ENCODE measurements around the gene CAVIN2.

DNA sequence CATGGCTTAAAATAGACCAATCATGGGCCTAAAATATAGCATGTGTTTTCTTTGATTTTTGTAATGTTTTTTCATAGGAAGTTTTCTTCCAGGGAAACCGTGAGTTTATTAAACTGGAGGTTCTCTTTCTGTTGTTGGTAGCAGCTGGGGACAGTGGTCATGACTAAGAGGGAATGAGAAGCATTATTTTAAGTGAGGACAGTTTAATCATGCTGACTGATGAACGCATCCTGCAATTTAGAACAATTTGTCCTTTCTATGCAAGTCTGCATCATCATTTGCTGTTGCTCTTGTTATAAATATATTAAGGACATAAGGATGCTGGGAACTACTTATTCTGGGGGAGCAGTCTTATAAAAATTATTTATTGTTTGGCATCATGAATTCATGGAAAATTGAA, 51.2 kb downstream of the CAVIN2 start:
- TF ChIP-seq, protein P1, sequence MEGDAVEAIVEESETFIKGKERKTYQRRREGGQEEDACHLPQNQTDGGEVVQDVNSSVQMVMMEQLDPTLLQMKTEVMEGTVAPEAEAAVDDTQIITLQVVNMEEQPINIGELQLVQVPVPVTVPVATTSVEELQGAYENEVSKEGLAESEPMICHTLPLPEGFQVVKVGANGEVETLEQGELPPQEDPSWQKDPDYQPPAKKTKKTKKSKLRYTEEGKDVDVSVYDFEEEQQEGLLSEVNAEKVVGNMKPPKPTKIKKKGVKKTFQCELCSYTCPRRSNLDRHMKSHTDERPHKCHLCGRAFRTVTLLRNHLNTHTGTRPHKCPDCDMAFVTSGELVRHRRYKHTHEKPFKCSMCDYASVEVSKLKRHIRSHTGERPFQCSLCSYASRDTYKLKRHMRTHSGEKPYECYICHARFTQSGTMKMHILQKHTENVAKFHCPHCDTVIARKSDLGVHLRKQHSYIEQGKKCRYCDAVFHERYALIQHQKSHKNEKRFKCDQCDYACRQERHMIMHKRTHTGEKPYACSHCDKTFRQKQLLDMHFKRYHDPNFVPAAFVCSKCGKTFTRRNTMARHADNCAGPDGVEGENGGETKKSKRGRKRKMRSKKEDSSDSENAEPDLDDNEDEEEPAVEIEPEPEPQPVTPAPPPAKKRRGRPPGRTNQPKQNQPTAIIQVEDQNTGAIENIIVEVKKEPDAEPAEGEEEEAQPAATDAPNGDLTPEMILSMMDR (optimal IDR thresholded peaks at IDR 0.05 in 1 of 3, IDR thresholded peaks at IDR 0.05 in 1 of 3, conservative IDR thresholded peaks at IDR 0.05 in 1 of 3; ENCODE audit: extremely low read depth in 1 of 3, insufficient read depth in 2 of 3, low read length in 3 of 3), result no peak
- TF ChIP-seq EZH2 (IDR thresholded peaks at IDR 0.05; ENCODE audit: low read length), result no peak

All from keratinocyte (primary cell).